Skeletal muscle cell (primary cell): ENCODE data around the gene ACVR1.

Experiments
- DNase-seq: peaks from one replicate; pipeline ENCODE4 v3.0.0-alpha.2; 2010; ENCODE audit warnings: low read depth
- H3K4me3 ChIP-seq: 2 replicates; pipeline ENCODE4 v1.5.1; 2011; ENCODE audit warnings: low read depth, mild to moderate bottlenecking, control low read depth, low read length, moderate library complexity

The ACVR1 gene

GRCh38 chr2:157805519-157805918 lies 70.6 kb downstream of the ACVR1 start:
- H3K4me3 ChIP-seq = no peak overlapping the region
- no peak for DNase-seq

DNA sequence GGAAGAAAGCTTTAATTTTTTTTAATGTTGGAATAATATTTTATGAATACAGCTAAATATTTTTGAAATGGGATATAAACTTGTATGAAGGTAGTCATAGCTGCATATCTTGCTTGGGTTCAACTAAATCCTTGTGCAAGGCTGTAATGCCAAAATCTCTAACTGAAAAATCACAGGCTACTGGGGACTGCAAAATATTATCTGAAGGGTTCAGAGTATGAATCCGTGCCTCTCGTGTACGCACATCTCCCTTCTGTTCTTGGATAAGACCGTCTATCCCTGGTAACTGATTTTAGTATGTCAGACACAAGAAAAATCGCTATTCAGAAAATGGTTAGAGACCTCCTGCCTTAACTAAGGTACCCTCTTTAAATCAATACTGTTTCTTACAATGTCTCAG lies 71.8 kb downstream of the ACVR1 start:
- H3K4me3 ChIP-seq = no peak overlapping the region
- DNase-seq = no peak

GRCh38 chr2:157803952-157804351 lies 72.2 kb downstream of the ACVR1 start:
- H3K4me3 ChIP-seq = no peak overlapping the region
- DNase-seq = no peak

GRCh38 chr2:157803476-157803875 lies 72.7 kb downstream of the ACVR1 start:
- H3K4me3 ChIP-seq = no peak overlapping the region
- DNase-seq = no peak

DNA sequence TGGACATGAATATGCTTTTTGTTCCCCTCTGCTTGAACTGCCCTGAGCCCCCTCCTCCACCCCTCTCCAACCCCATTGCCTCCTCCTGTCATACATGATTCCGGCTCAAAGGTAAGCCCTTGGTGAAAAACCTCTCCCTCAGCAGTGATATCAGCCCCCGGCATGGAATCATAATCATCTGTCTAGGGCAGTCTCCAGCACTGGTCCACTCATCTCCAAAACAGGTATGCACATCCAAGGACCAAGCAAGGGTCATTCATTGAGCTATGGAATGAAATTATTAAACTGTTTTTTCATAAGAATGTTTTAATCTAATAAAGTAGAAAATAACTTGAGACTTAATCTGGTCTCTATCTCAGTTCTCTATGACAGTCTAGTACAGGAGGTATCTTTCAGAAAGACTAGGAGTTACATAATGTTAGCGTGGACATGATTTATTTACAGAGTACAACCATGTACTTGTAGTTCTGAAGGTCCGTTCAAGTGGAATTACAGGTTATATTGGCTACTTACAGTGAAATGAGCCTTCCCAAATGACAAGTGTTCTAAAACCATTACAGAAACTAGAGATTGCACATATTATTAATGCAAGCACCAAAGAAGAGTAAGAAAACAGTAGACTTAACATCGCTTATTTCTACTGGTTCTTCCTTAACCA lies 75.2 kb downstream of the ACVR1 start:
- DNase-seq = no peak
- H3K4me3 ChIP-seq = no peak overlapping the region

DNA sequence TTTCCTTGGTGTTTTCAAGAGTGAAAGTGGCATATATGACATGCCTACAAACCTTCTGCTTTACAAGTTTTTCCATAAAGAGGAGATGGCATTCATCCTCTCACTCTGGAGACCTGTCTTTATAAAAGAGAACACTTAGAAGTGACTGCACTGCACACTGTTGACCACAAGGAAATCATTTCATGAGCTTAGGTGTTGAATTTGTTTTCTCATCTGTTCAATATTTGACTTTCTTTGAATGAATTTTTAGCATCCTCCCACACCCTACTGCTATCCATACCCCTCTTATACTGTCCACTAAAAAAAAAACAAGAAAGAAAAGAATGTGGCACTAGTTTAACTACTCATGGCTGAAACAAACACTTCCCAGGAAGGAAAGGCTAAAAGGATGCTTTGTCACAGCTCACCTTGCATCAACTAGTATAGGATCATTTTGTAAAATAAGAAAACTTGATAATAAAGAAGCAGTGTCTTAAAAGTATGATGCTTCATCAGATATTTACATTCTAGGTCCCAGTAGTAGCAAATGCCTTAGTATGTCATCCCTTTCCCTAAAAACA lies 83.0 kb downstream of the ACVR1 start:
- no peak overlapping the region for H3K4me3 ChIP-seq
- DNase-seq = no peak

DNA sequence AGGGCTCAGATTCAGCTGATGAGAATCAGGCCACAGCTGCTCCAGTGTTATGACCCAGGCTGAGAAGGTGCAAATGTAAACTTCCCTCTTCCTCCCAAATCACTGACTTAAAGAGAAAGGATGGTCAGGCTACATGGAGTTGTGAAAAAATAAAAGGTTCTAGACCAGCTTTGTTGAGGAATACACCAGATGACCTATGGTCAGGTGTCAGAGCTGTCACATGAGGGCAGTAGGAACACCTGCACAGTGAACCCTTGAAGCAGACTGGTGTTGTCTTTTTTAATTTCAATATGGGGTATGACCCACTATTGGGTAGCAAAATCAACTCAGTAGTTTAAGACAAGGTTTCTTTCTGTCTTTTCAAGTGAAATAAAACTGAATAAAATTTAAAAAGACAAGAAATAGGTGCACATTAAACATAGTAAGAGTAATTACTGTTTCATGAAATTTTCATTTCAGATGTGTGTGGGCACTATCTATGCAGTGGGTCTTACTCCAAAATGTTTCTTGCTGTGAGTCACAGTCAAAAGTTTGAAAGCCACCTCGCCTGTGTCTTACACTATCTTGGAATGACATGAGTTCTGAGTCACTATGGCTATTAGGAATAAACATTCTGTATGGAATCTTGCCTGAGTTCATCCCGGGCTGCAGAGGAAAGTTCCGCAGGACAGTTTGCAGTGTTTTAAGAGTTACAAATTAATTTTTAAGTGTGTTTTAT lies 83.6 kb downstream of the ACVR1 start:
- DNase-seq = no peak
- no peak overlapping the region for H3K4me3 ChIP-seq

- no peak for DNase-seq
- no peak overlapping the region for H3K4me3 ChIP-seq
Observed at GRCh38 chr2:157790780-157791179, 85.3 kb downstream of the ACVR1 start.

- DNase-seq = peak; percentile 31
- no peak overlapping the region for H3K4me3 ChIP-seq
Observed at GRCh38 chr2:157789933-157790511, 86.1 kb downstream of the ACVR1 start.

DNA sequence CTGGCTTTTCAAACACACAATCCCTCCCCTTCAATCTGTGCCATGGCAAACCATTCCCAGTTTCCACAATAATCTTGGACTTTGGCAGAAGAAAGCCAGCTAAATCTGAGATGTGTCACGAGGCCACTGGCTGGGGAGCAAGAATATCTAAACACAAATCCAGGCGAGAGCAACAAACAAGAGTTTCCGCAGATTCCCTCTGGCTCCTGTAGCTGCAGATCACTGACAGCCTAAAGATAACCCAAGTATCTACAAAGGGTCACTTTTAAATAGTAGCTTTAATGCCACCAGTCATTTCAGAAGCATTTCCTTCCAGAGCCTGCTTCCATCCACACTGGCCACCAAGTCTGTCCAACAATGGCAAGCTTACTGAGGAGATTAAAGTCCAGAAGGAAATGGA lies 86.9 kb downstream of the ACVR1 start:
- H3K4me3 ChIP-seq = no peak overlapping the region
- no peak for DNase-seq

- DNase-seq = no peak
Observed at GRCh38 chr2:157788201-157788600, 87.9 kb downstream of the ACVR1 start.

DNA sequence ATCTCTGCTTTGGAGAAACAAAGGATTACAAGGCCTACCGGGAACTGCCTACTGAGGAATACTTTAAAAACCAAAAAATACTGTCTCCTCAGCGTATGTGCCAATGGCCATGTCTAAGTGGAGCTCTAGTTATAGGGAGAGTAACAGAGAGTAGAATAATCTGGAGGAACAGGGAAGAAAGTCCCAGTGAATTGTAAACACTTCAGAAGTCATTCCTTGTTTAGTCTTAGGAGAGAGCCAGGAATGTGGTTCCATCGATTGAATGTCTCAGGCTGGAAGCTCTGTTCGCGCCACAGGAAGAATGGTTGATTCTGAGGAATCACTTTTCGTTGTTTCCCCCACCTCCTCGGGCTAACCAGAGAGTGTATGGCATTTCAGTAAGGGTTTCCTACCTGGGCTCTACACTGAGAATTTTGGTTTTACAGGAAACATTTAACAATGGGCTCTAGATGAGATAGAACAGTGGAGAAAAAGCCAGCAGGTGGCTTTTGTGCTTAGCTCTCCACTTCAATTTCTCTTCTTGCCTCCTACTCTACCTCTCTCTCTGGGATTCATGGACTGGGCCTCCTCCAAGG lies 88.7 kb downstream of the ACVR1 start:
- DNase-seq = no peak
- no peak overlapping the region for H3K4me3 ChIP-seq

More at GRCh38 chr2:157788201-157788600, 87.9 kb downstream of the ACVR1 start:
- H3K4me3 ChIP-seq = no peak overlapping the region

- no peak overlapping the region for H3K4me3 ChIP-seq
- DNase-seq = no peak
Observed at GRCh38 chr2:157786663-157787363, 89.3 kb downstream of the ACVR1 start.

- peak; percentile 25 for DNase-seq
- H3K4me3 ChIP-seq = no peak overlapping the region
Observed at GRCh38 chr2:157785866-157786662, 90.1 kb downstream of the ACVR1 start.

- no peak for DNase-seq
Observed at GRCh38 chr2:157785200-157785599, 90.9 kb downstream of the ACVR1 start.

GRCh38 chr2:157784823-157785175 lies 91.3 kb downstream of the ACVR1 start:
- no peak for DNase-seq
- no peak overlapping the region for H3K4me3 ChIP-seq

More at GRCh38 chr2:157785200-157785599, 90.9 kb downstream of the ACVR1 start:
- no peak overlapping the region for H3K4me3 ChIP-seq

GRCh38 chr2:157784169-157784822 lies 91.8 kb downstream of the ACVR1 start:
- no peak overlapping the region for H3K4me3 ChIP-seq
- DNase-seq = no peak

- no peak overlapping the region for H3K4me3 ChIP-seq
- no peak for DNase-seq
Observed at GRCh38 chr2:157783245-157783644, 92.9 kb downstream of the ACVR1 start.
